IPS-20b (cell line): ENCODE results near the gene NLK.

Source experiments
- H3K27ac ChIP-seq: one replicate; pipeline ENCODE4 v1.5.1; 2013; ENCODE audit warnings: low read length
- H3K27me3 ChIP-seq: 2 replicates; pipeline ENCODE4 v1.6.1; 2013; ENCODE audit warnings: mild to moderate bottlenecking, low read length, inconsistent platforms; ENCODE audit not compliant: insufficient read depth
- H3K36me3 ChIP-seq: 2 replicates; pipeline ENCODE4 v1.6.1; 2013; ENCODE audit warnings: low read depth, mild to moderate bottlenecking, inconsistent platforms, low read length, moderate library complexity; ENCODE audit not compliant: insufficient read depth
- H3K4me1 ChIP-seq: 2 replicates; pipeline ENCODE4 v1.6.1; 2013; ENCODE audit warnings: mild to moderate bottlenecking, control low read depth, inconsistent platforms, low read length, moderate library complexity; ENCODE audit not compliant: insufficient read depth
- H3K4me3 ChIP-seq: 2 replicates; pipeline ENCODE4 v1.5.1; 2013; ENCODE audit warnings: mild to moderate bottlenecking, low read length, inconsistent platforms
- H3K9ac ChIP-seq: 2 replicates; pipeline ENCODE4 v1.6.1; 2013; ENCODE audit warnings: low read depth, mild to moderate bottlenecking, inconsistent platforms, low read length, moderate library complexity
- H3K9me3 ChIP-seq: 2 replicates; pipeline ENCODE4 v1.6.1; 2013; ENCODE audit warnings: mild to moderate bottlenecking, low read depth, low read length, inconsistent platforms; ENCODE audit not compliant: insufficient read depth

NLK gene

GRCh38 chr17:28161311-28161710 lies 118.8 kb downstream of the NLK start:
- Histone ChIP-seq H3K9ac (no peak overlapping the region), H3K9me3 (no peaks in the 10 kb centered on the region), H3K27ac (no peak overlapping the region), H3K4me3 (no peak overlapping the region), H3K36me3 (peaks cover 8% of the 10 kb centered on the region; the same call in 1 of the 2 replicates), H3K4me1 (peaks cover 4% of the 10 kb centered on the region; the same call in 1 of the 2 replicates), H3K27me3 (no peaks in the 10 kb centered on the region)

GRCh38 chr17:28166478-28166877 lies 124.0 kb downstream of the NLK start:
- Histone ChIP-seq H3K9ac (no peak overlapping the region), H3K4me3 (no peak overlapping the region), H3K27me3 (no peaks in the 10 kb centered on the region), H3K36me3 (peaks cover 37% of the 10 kb centered on the region), H3K4me1 (peaks cover 21% of the 10 kb centered on the region), H3K27ac (no peak overlapping the region), H3K9me3 (no peaks in the 10 kb centered on the region)

- no peaks in the 10 kb centered on the region for H3K27me3 ChIP-seq
- H3K36me3 ChIP-seq: peaks cover 38% of the 10 kb centered on the region
- H3K27ac ChIP-seq: no peak overlapping the region
- H3K9me3 ChIP-seq: no peaks in the 10 kb centered on the region
- H3K4me3 ChIP-seq: no peak overlapping the region
- no peak overlapping the region for H3K9ac ChIP-seq
- peaks cover 43% of the 10 kb centered on the region for H3K4me1 ChIP-seq
These were observed 127.3 kb downstream of the NLK start for GRCh38 chr17:28169621-28170349.

GRCh38 chr17:28170771-28171170 lies 128.3 kb downstream of the NLK start:
- no peak overlapping the region for H3K9ac ChIP-seq
- peaks cover 43% of the 10 kb centered on the region for H3K4me1 ChIP-seq
- peaks cover 39% of the 10 kb centered on the region for H3K36me3 ChIP-seq
- H3K27ac ChIP-seq: peak overlapping the region; percentile 21
- no peaks in the 10 kb centered on the region for H3K9me3 ChIP-seq
- no peak overlapping the region for H3K4me3 ChIP-seq
- H3K27me3 ChIP-seq: no peaks in the 10 kb centered on the region

- H3K36me3 ChIP-seq: peaks cover 33% of the 10 kb centered on the region
- peaks cover 47% of the 10 kb centered on the region for H3K4me1 ChIP-seq
- H3K4me3 ChIP-seq: no peak overlapping the region
- no peaks in the 10 kb centered on the region for H3K27me3 ChIP-seq
- no peaks in the 10 kb centered on the region for H3K9me3 ChIP-seq
- H3K27ac ChIP-seq: no peak overlapping the region
- 0 out of 2 replicates have a peak overlapping the region, but pooled peaks have one; percentile 48 for H3K9ac ChIP-seq
These were observed 130.6 kb downstream of the NLK start for GRCh38 chr17:28173031-28173561.

- Histone ChIP-seq H3K27ac (no peak overlapping the region), H3K36me3 (peaks cover 33% of the 10 kb centered on the region), H3K9me3 (no peaks in the 10 kb centered on the region), H3K9ac (0 out of 2 replicates have a peak overlapping the region, but pooled peaks have one; percentile 37), H3K4me1 (peaks cover 47% of the 10 kb centered on the region), H3K4me3 (no peak overlapping the region), H3K27me3 (no peaks in the 10 kb centered on the region)
These were observed 131.3 kb downstream of the NLK start for GRCh38 chr17:28173801-28174200.

- no peak overlapping the region for H3K27ac ChIP-seq
- H3K4me1 ChIP-seq: peaks cover 47% of the 10 kb centered on the region
- no peaks in the 10 kb centered on the region for H3K27me3 ChIP-seq
- no peaks in the 10 kb centered on the region for H3K9me3 ChIP-seq
- no peak overlapping the region for H3K4me3 ChIP-seq
- H3K36me3 ChIP-seq: peaks cover 28% of the 10 kb centered on the region
- no peak overlapping the region for H3K9ac ChIP-seq
These were observed 132.0 kb downstream of the NLK start for GRCh38 chr17:28174352-28175046.

GRCh38 chr17:28177351-28177750 lies 134.9 kb downstream of the NLK start:
- H3K27ac ChIP-seq: no peak overlapping the region
- no peak overlapping the region for H3K9ac ChIP-seq
- H3K4me3 ChIP-seq: no peak overlapping the region
- no peaks in the 10 kb centered on the region for H3K27me3 ChIP-seq
- H3K36me3 ChIP-seq: peaks cover 17% of the 10 kb centered on the region
- H3K4me1 ChIP-seq: peaks cover 27% of the 10 kb centered on the region
- no peaks in the 10 kb centered on the region for H3K9me3 ChIP-seq

GRCh38 chr17:28178800-28179199 lies 136.3 kb downstream of the NLK start:
- peaks cover 14% of the 10 kb centered on the region for H3K36me3 ChIP-seq
- no peaks in the 10 kb centered on the region for H3K27me3 ChIP-seq
- H3K4me3 ChIP-seq: no peak overlapping the region
- H3K9ac ChIP-seq: no peak overlapping the region
- H3K9me3 ChIP-seq: no peaks in the 10 kb centered on the region
- peaks cover 12% of the 10 kb centered on the region; the same call in 1 of the 2 replicates for H3K4me1 ChIP-seq
- H3K27ac ChIP-seq: no peak overlapping the region

GRCh38 chr17:28180449-28180848 lies 138.0 kb downstream of the NLK start:
- H3K9ac ChIP-seq: no peak overlapping the region
- H3K36me3 ChIP-seq: peaks cover 17% of the 10 kb centered on the region
- no peaks in the 10 kb centered on the region for H3K9me3 ChIP-seq
- peaks cover 4% of the 10 kb centered on the region; the same call in 1 of the 2 replicates for H3K4me1 ChIP-seq
- no peaks in the 10 kb centered on the region for H3K27me3 ChIP-seq
- no peak overlapping the region for H3K4me3 ChIP-seq
- H3K27ac ChIP-seq: no peak overlapping the region

GRCh38 chr17:28181568-28181967 lies 139.1 kb downstream of the NLK start:
- Histone ChIP-seq H3K4me1 (peaks cover 4% of the 10 kb centered on the region; the same call in 1 of the 2 replicates), H3K36me3 (peaks cover 28% of the 10 kb centered on the region), H3K27me3 (no peaks in the 10 kb centered on the region)

GRCh38 chr17:28182559-28182958 lies 140.1 kb downstream of the NLK start:
- Histone ChIP-seq H3K27ac (no peak overlapping the region), H3K9ac (no peak overlapping the region), H3K9me3 (no peaks in the 10 kb centered on the region), H3K36me3 (peaks cover 33% of the 10 kb centered on the region), H3K4me3 (no peak overlapping the region), H3K4me1 (no peaks in the 10 kb centered on the region), H3K27me3 (no peaks in the 10 kb centered on the region)

More at GRCh38 chr17:28181568-28181967, 139.1 kb downstream of the NLK start:
- Histone ChIP-seq H3K27ac (no peak overlapping the region), H3K9ac (no peak overlapping the region), H3K9me3 (no peaks in the 10 kb centered on the region), H3K4me3 (no peak overlapping the region)
